Lung (tissue), 10 donors: ENCODE data around the gene POLR2J3. TPM values are rescaled to one million over a fixed set of nuclear protein-coding genes. Genes with fewer than 3 reads are reported as not detected.
"Not testable (repeated sequence)": the region's sequence is repeated elsewhere in the genome, so short reads cannot be mapped to it uniquely, and the experiment has no call there.

Experiments used
- ATAC-seq: fragments of 200-7000 bp; cut with Tn5 transposase; one replicate; pipeline ENCODE4 v1.9.1; 2020; ENCODE audit warnings: moderate number of reproducible peaks; ENCODE audit not compliant: insufficient read depth, low FRiP score
- DNase-seq, 3 donors: peaks; one replicate each; pipeline ENCODE4 v3.0.0-alpha.2; 2013 to 2017
- H3K27ac ChIP-seq, 2 donors: one replicate each; pipeline ENCODE4 v1.5.1; 2013; ENCODE audit warnings: mild to moderate bottlenecking in 2 of 2, moderate library complexity in 2 of 2, control low read depth in 1 of 2, inconsistent platforms in 1 of 2, low read depth in 1 of 2, low read length in 1 of 2
- H3K27me3 ChIP-seq, 3 donors: one replicate each; pipeline ENCODE4 v1.5.1; 2013; ENCODE audit warnings: low read length in 2 of 3; ENCODE audit not compliant: control insufficient read depth in 3 of 3, insufficient read depth in 3 of 3
- H3K36me3 ChIP-seq, 4 donors: one replicate each; pipeline ENCODE4 v1.5.1; 2013; ENCODE audit warnings: low read length in 4 of 4, mild to moderate bottlenecking in 1 of 4, moderate library complexity in 1 of 4; ENCODE audit not compliant: control insufficient read depth in 4 of 4, insufficient read depth in 4 of 4
- H3K4me1 ChIP-seq, 5 donors: one replicate each; pipeline ENCODE4 v1.5.1; 2013; ENCODE audit warnings: low read length in 5 of 5, mild to moderate bottlenecking in 2 of 5, moderate library complexity in 1 of 5; ENCODE audit not compliant: control insufficient read depth in 5 of 5, insufficient read depth in 5 of 5
- H3K4me3 ChIP-seq: one replicate; pipeline ENCODE4 v1.5.1; 2013; ENCODE audit warnings: mild to moderate bottlenecking, control low read depth, moderate library complexity
- H3K9ac ChIP-seq, 2 donors: one replicate each; pipeline ENCODE4 v1.5.1; 2013; ENCODE audit warnings: low read length in 2 of 2, control low read depth in 1 of 2; ENCODE audit not compliant: insufficient read depth in 1 of 2
- H3K9me3 ChIP-seq, 4 donors: one replicate each; pipeline ENCODE4 v1.5.1; 2013; ENCODE audit warnings: low read length in 3 of 4, mild to moderate bottlenecking in 1 of 4, moderate library complexity in 1 of 4; ENCODE audit not compliant: control insufficient read depth in 4 of 4, insufficient read depth in 3 of 4
- WGBS, 2 donors: extraction: QIAGEN DNeasy Blood & Tissue Kit; methylation state at CpG; one replicate each; pipeline ENCODE4 v1.1.7; 2013; 5-methylcytosine and 5-hydroxymethylcytosine counted together
- polyA plus RNA-seq, 2 donors: library from polyadenylated mRNA; stranded (reverse); fragments of 200-250 nt; gene quantifications; one replicate each; pipeline ENCODE4 v1.2.1, GENCODE V29; 2013
- total RNA-seq, 2 donors: library from RNA; depleted of rRNA in 1 of 2; stranded (reverse); fragments of >200 nt in 1 of 2; gene quantifications; one replicate each; pipeline ENCODE4 v1.2.1, GENCODE V29; 2014 to 2021
- donor health status: Bipolar disorder and iron deficiency.
- donor health status: healthy.
- donor health status: DM: yes; HTN: yes; CAD: no.

The POLR2J3 gene
- total and polyA plus RNA-seq, 4 donors, result 34.5 to 126 (median 49.4) TPM

DNA sequence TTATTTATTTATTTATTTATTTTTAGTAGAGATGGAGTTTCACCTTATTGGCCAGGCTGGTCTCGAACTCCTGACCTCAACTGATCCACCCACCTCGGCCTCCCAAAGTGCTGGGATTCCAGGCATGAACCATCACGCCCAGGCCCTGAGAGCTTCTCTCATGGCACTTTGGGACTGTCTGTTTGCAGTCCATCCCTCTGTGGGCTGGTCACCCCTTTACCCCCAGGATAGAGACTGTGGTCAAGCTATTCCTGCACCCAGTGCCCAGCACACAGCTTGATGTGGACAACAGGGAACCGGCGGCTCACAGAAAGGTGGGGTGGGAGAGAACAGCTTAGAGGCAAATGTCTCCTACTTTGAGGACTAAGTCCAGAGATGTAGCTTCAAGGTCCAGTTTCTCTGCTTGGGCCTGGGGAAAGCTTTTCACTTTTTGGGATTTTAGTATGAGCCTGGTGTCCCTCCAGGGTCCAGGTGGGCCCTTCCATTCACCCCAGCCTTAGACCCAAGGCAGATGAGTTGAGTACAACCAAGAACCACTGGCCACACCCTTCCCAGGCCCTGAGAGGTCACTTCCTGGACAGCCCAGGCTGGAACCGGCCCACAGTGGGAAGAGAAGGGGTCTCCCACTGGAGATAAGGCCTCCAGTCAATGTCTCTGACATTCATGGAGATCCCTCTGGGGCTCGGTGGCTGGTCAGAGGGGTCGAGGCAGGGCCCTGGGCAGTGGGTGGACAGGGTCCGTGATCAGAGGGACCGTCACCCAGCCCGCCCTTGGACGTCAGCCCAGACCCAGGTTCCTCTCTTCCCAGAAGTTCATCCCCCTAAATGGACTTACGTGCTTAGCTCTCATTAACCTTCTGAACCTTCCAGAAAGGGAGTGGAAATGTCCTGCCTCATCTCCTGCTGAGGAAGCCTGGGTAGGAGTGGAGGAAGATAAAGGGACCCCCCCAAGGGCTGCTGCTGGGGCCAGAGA is 44.3 kb downstream of the POLR2J3 start:
- not testable (repeated sequence) for H3K36me3 ChIP-seq

DNA sequence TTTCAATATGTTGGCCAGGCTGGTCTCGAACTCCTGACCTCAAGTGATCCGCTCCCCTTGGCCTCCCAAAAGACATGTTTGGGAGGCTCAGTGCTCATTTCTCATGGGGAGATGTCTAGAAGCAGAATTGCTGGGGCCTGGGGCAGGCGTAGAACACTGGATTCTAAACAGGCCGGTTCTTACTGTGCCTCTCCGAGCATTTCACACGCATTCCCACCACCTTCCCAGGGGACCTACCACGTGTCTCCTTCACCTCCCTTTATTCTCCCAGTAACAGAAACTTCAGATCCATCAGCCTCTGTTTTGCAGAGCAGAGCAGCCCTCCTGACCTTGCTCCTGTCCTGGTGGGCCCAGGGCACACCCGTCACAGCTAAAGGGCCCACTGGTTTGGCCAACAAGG is 45.2 kb downstream of the POLR2J3 start:
- not testable (repeated sequence) for H3K4me1 ChIP-seq, H3K27ac ChIP-seq, H3K27me3 ChIP-seq, H3K4me3 ChIP-seq, ATAC-seq, H3K9ac ChIP-seq, H3K36me3 ChIP-seq, DNase-seq, H3K9me3 ChIP-seq
- WGBS, 2 donors, result 78 to 79% methylated on average over 1 of the region's 8 CpGs

More for the DNA sequence above, 44.3 kb downstream of the POLR2J3 start:
- WGBS, 2 donors, result 94 to 100% methylated on average over 2 to 3 of the region's 13 CpGs
- not testable (repeated sequence) for H3K9ac ChIP-seq, H3K4me3 ChIP-seq, H3K4me1 ChIP-seq, H3K9me3 ChIP-seq, H3K27ac ChIP-seq, DNase-seq, H3K27me3 ChIP-seq
- ATAC-seq, result peak; percentile 21

DNA sequence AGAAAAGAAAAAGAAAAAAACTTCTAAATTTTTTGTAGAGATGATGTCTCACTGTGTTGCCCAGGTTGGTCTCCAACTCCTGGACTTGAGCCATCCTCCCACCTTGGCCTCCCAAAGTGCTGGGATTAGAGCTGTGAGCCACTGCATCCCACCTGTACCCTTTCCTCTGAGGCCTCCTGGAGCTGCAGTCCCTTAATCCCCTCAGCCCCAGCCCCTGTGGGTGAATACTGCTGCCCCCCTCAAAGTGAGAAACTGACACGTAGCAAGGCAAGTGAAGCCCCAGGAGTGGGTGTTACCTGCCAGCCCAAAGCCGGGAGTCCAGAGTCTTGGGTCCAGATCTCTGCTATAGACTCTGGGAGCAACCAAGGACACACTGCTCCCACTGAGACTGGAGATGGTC is 47.6 kb downstream of the POLR2J3 start:
- H3K4me3 ChIP-seq, H3K36me3 ChIP-seq, H3K4me1 ChIP-seq, H3K27me3 ChIP-seq, DNase-seq, ATAC-seq, H3K27ac ChIP-seq, H3K9ac ChIP-seq, H3K9me3 ChIP-seq: not testable (repeated sequence)
- 60 to 66% methylated on average over 1 of the region's 2 CpGs for WGBS, 2 donors

DNA sequence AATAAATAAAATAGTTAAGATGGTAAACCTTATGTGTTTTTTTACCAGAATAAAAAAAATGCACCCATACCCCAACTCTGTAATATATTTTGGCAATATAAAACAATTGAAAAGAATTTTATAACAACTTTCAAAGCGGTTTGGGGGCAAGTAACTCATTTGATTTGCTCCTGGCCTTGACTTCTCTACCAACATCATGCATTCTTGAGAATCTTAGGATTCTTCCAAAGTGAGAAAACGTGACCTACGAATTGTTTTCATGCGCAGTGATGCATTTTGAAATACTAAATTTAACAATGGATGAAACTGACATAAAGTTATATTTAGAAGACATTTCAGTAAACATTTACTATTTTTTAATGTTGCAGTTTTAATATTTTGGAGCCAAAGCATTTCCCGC is 51.6 kb downstream of the POLR2J3 start:
- not testable (repeated sequence) for H3K27ac ChIP-seq, H3K36me3 ChIP-seq, H3K4me3 ChIP-seq, H3K9ac ChIP-seq, DNase-seq, H3K27me3 ChIP-seq, ATAC-seq, H3K9me3 ChIP-seq, H3K4me1 ChIP-seq
- 74 to 98% methylated on average over 4 of the region's 5 CpGs for WGBS, 2 donors

DNA sequence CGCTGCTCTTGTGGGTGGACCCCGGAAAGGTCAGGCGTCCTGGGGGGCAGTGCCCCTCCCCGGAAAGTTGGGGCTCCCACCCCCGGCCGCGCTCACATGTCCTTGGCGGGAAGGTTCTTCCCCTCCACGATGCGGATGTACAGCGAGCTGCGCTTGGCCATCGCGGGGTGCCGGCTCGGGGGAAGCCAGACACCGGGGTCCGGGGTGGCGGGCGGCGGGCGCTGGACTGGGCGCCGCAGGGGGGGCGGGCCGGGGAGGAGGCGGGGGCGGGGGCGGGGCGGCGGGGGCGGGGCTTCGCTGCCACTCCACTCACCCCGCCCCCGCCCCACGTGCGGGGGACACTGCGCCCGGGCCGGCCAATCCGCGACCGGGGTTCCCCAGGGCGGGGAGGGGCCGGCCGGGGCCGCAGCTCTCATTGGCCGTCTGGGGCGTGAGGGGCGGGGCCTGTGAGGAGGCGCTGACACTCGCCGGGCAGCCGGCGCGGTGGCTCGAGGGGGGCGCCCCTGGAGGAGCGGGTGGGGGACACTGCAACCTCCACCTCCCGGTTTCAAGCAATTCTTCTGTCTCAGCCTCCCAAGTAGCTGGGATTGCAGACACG is 54.7 kb downstream of the POLR2J3 start, which contains the start of gene RASA4B:
RASA4B (minus strand) TSS at position 228 of the 598 bp plus-strand sequence; CDS start at position 161, 67 bp downstream.
- not testable (repeated sequence) for H3K9me3 ChIP-seq, H3K4me3 ChIP-seq
- WGBS, 2 donors, result 0% methylated on average over 27 of the region's 61 CpGs; no CpG with 5 or more reads in 1 of the 2 donors

More for the DNA sequence above, 54.7 kb downstream of the POLR2J3 start, which contains the start of gene RASA4B:
- not testable (repeated sequence) for H3K4me1 ChIP-seq, H3K9ac ChIP-seq, H3K27ac ChIP-seq, H3K27me3 ChIP-seq, H3K36me3 ChIP-seq
- peak; percentile 94 for ATAC-seq
- peak in 1 of 3 donors; percentile 7 for DNase-seq

Other genes starting within 250 kb of the POLR2J3 start
- gene SPDYE6, start 216.1 kb downstream of the POLR2J3 start, total RNA-seq, result not detected
- under 1 TPM; 0.08 to 0.10 TPM for gene SPDYE6, start 216.1 kb downstream of the POLR2J3 start, polyA plus RNA-seq
- gene PRKRIP1, start 176.2 kb downstream of the POLR2J3 start, total RNA-seq, result 10 to 100 TPM; 21.4 to 29.2 TPM
- 10 to 100 TPM; 14.6 to 25.7 TPM for gene PRKRIP1, start 176.2 kb downstream of the POLR2J3 start, polyA plus RNA-seq
- gene ORAI2, start 139.0 kb downstream of the POLR2J3 start, total RNA-seq, result 10 to 100 TPM; 15.0 to 39.8 TPM
- 10 to 100 TPM in 1 of 2 donors, 1 to 10 TPM in 1; 7.6 to 48.9 TPM for gene ORAI2, start 139.0 kb downstream of the POLR2J3 start, polyA plus RNA-seq
- 10 to 100 TPM; 10.2 to 13.8 TPM for gene ALKBH4, start 107.7 kb downstream of the POLR2J3 start, total RNA-seq
- 10 to 100 TPM in 1 of 2 donors, 1 to 10 TPM in 1; 7.9 to 10.3 TPM for gene ALKBH4, start 107.7 kb downstream of the POLR2J3 start, polyA plus RNA-seq
- 10 to 100 TPM; 23.5 to 28.4 TPM for gene LRWD1, start 107.6 kb downstream of the POLR2J3 start, total RNA-seq
- gene LRWD1, start 107.6 kb downstream of the POLR2J3 start, polyA plus RNA-seq, result 10 to 100 TPM; 12.3 to 31.5 TPM
- gene POLR2J, start 93.7 kb downstream of the POLR2J3 start, total RNA-seq, result 10 to 100 TPM; 10.3 to 45.0 TPM
- 100 to 1,000 TPM in 1 of 2 donors, 10 to 100 TPM in 1; 66.2 to 151 TPM for gene POLR2J, start 93.7 kb downstream of the POLR2J3 start, polyA plus RNA-seq
- 10 to 100 TPM in 1 of 2 donors, 1 to 10 TPM in 1; 9.7 to 11.4 TPM for gene RASA4B, start 54.8 kb downstream of the POLR2J3 start, total RNA-seq
- gene RASA4B, start 54.8 kb downstream of the POLR2J3 start, polyA plus RNA-seq, result 10 to 100 TPM in 1 of 2 donors, 1 to 10 TPM in 1; 7.3 to 24.6 TPM
- gene UPK3BL2, start 28.9 kb downstream of the POLR2J3 start, total RNA-seq, result 10 to 100 TPM; 17.4 to 23.7 TPM
- gene UPK3BL2, start 28.9 kb downstream of the POLR2J3 start, polyA plus RNA-seq, result 10 to 100 TPM; 12.5 to 17.3 TPM
- gene SPDYE2, start 21.4 kb downstream of the POLR2J3 start, total RNA-seq, result under 1 TPM; 0.23 to 0.34 TPM
- under 1 TPM in 1 of 2 donors, not detected in 1; 0.14 TPM for gene SPDYE2, start 21.4 kb downstream of the POLR2J3 start, polyA plus RNA-seq
- 10 to 100 TPM; 21.0 to 31.2 TPM for gene RASA4, start 44.2 kb upstream of the POLR2J3 start, total RNA-seq
- 10 to 100 TPM; 15.4 to 56.2 TPM for gene RASA4, start 44.2 kb upstream of the POLR2J3 start, polyA plus RNA-seq
- 10 to 100 TPM; 11.2 to 27.0 TPM for gene UPK3BL1, start 70.2 kb upstream of the POLR2J3 start, total RNA-seq
- gene UPK3BL1, start 70.2 kb upstream of the POLR2J3 start, polyA plus RNA-seq, result 10 to 100 TPM; 18.5 to 54.3 TPM
- gene SPDYE2B, start 77.7 kb upstream of the POLR2J3 start, total RNA-seq, result not detected
- not detected for gene SPDYE2B, start 77.7 kb upstream of the POLR2J3 start, polyA plus RNA-seq
- 1 to 10 TPM; 6.9 to 9.9 TPM for gene POLR2J2, start 99.1 kb upstream of the POLR2J3 start, total RNA-seq
- gene POLR2J2, start 99.1 kb upstream of the POLR2J3 start, polyA plus RNA-seq, result 1 to 10 TPM; 1.3 to 6.3 TPM
- 10 to 100 TPM; 11.2 to 17.3 TPM for gene FAM185A, start 176.4 kb upstream of the POLR2J3 start, total RNA-seq
- 1 to 10 TPM; 2.8 to 4.8 TPM for gene FAM185A, start 176.4 kb upstream of the POLR2J3 start, polyA plus RNA-seq